ENCODE data around the gene SOCS2.

- no peak for TF ChIP-seq EZH2 (conservative IDR thresholded peaks at IDR 0.05; ENCODE audit: low read depth, low read length)
- TF ChIP-seq KDM1A (CRISPR knock-in tag; IDR thresholded peaks at IDR 0.05): no peak
- TF ChIP-seq IKZF4 (CRISPR knock-in tag; IDR thresholded peaks at IDR 0.05; ENCODE audit: borderline replicate concordance, low read depth, not compliant biosample characterization): no peak
- no peak for TF ChIP-seq TCF12 (IDR thresholded peaks at IDR 0.05)
- TF ChIP-seq TCF12 (CRISPR knock-in tag; IDR thresholded peaks at IDR 0.05): no peak
- TF ChIP-seq BHLHE40 (IDR thresholded peaks at IDR 0.05; ENCODE audit: low read length): no peak
- TF ChIP-seq TFE3 (CRISPR knock-in tag; IDR thresholded peaks at IDR 0.05): no peak
- TF ChIP-seq CTCF (CRISPR knock-in tag; IDR thresholded peaks at IDR 0.05): no peak
- TF ChIP-seq ZBTB26 (CRISPR knock-in tag; IDR thresholded peaks at IDR 0.05; ENCODE audit: borderline replicate concordance): no peak
Observed at GRCh38 chr12:93581370-93581769, 8.9 kb downstream of the SOCS2 start.
